GM19025 (cell line): ENCODE results near the gene USP49.

Source experiments
- ATAC-seq: cut with Tn5 transposase; IDR thresholded peaks from one replicate; pipeline ENCODE4 v1.9.1; 2021; ENCODE audit warnings: mild to moderate bottlenecking, low read depth, moderate library complexity; ENCODE audit not compliant: unreplicated experiment

Gene USP49

GRCh38 chr6:41878246-41878645 lies 16.9 kb downstream of the USP49 start:
- no peak for ATAC-seq

GRCh38 chr6:41877051-41877680 lies 18.0 kb downstream of the USP49 start:
- no peak for ATAC-seq

- no peak for ATAC-seq
These were observed 20.4 kb downstream of the USP49 start for GRCh38 chr6:41874741-41875140.

- no peak for ATAC-seq
These were observed 23.0 kb downstream of the USP49 start for GRCh38 chr6:41872147-41872546.

GRCh38 chr6:41871691-41872090 lies 23.5 kb downstream of the USP49 start:
- ATAC-seq = no peak

- no peak for ATAC-seq
These were observed 35.8 kb downstream of the USP49 start for GRCh38 chr6:41859356-41859755.

GRCh38 chr6:41858703-41859102 lies 36.5 kb downstream of the USP49 start:
- no peak for ATAC-seq

GRCh38 chr6:41850861-41851260 lies 44.3 kb downstream of the USP49 start:
- ATAC-seq = no peak

GRCh38 chr6:41846666-41847237 lies 48.4 kb downstream of the USP49 start:
- no peak for ATAC-seq

- ATAC-seq = no peak
These were observed 52.0 kb downstream of the USP49 start for GRCh38 chr6:41843178-41843577.

GRCh38 chr6:41840326-41840725 lies 54.8 kb downstream of the USP49 start:
- ATAC-seq = no peak

GRCh38 chr6:41836660-41837052 lies 58.5 kb downstream of the USP49 start:
- ATAC-seq = no peak

GRCh38 chr6:41836022-41836659 lies 59.0 kb downstream of the USP49 start:
- ATAC-seq = no peak

- ATAC-seq = no peak
These were observed 62.9 kb downstream of the USP49 start for GRCh38 chr6:41832263-41832662.

GRCh38 chr6:41826343-41827022 lies 68.7 kb downstream of the USP49 start:
- ATAC-seq = no peak

- ATAC-seq = no peak
These were observed 70.3 kb downstream of the USP49 start for GRCh38 chr6:41824571-41825569.

GRCh38 chr6:41823178-41823577 lies 72.0 kb downstream of the USP49 start:
- ATAC-seq = no peak

GRCh38 chr6:41822021-41822420 lies 73.2 kb downstream of the USP49 start:
- ATAC-seq = no peak

GRCh38 chr6:41821266-41821665 lies 73.9 kb downstream of the USP49 start:
- no peak for ATAC-seq

- no peak for ATAC-seq
These were observed 76.7 kb downstream of the USP49 start for GRCh38 chr6:41818271-41819054.
